PFSK-1 (cell line): ENCODE measurements around the gene HEATR9.

Experiments
- FOXP2 ChIP-seq: optimal IDR thresholded peaks from 2 replicates; pipeline ENCODE3; 2011; ENCODE audit warnings: borderline replicate concordance, control low read depth, inconsistent platforms; ENCODE audit not compliant: insufficient read depth; ENCODE audit errors: extremely low read length, extremely low read depth
- POLR2AphosphoS5 ChIP-seq: IDR thresholded peaks from 2 replicates; pipeline ENCODE4 v1.6.1; 2012; ENCODE audit warnings: low read depth, mild to moderate bottlenecking, control low read depth, low read length, moderate library complexity
- REST ChIP-seq, 2 experiments: IDR thresholded peaks; 2 replicates each; pipeline versions ENCODE4 v1.6.1 to v1.8.0; 2011 to 2012; ENCODE audit warnings: low read depth in 2 of 2, low read length in 2 of 2, control low read depth in 1 of 2, inconsistent platforms in 1 of 2, mild to moderate bottlenecking in 1 of 2, moderate library complexity in 1 of 2; ENCODE audit not compliant: insufficient read depth in 1 of 2
- SIN3A ChIP-seq: IDR thresholded peaks from 2 replicates; pipeline ENCODE4 v1.6.1; 2012; ENCODE audit warnings: mild to moderate bottlenecking, low read length, moderate library complexity, borderline replicate concordance; ENCODE audit not compliant: insufficient read depth
- TAF1 ChIP-seq: IDR thresholded peaks from 2 replicates; pipeline ENCODE4 v1.6.1; 2012; ENCODE audit warnings: low read length, control low read depth, borderline replicate concordance; ENCODE audit not compliant: insufficient read depth

Gene HEATR9

GRCh38 chr17:35912942-35913341, 44.3 kb upstream of the HEATR9 start:
- no peak for TF ChIP-seq POLR2AphosphoS5
- no peak for TF ChIP-seq REST (IDR thresholded peaks at IDR 0.05; ENCODE audit: insufficient read depth in 1 of 2, low read depth in 2 of 2, low read length in 2 of 2)
- no peak for TF ChIP-seq FOXP2
- no peak for TF ChIP-seq TAF1
- no peak for TF ChIP-seq SIN3A

GRCh38 chr17:35912339-35912912, 43.7 kb upstream of the HEATR9 start:
- TF ChIP-seq FOXP2: no peak
- no peak for TF ChIP-seq SIN3A
- no peak for TF ChIP-seq REST (IDR thresholded peaks at IDR 0.05; ENCODE audit: insufficient read depth in 1 of 2, low read depth in 2 of 2, low read length in 2 of 2)
- TF ChIP-seq TAF1: no peak
- TF ChIP-seq POLR2AphosphoS5: no peak

- TF ChIP-seq POLR2AphosphoS5 (no peak), SIN3A (no peak), TAF1 (no peak), FOXP2 (no peak), REST (IDR thresholded peaks at IDR 0.05; ENCODE audit: insufficient read depth in 1 of 2, low read depth in 2 of 2, low read length in 2 of 2) (no peak)
Observed at GRCh38 chr17:35909408-35909807, 40.7 kb upstream of the HEATR9 start.

- TF ChIP-seq FOXP2 (no peak), SIN3A (no peak), REST (IDR thresholded peaks at IDR 0.05; ENCODE audit: insufficient read depth in 1 of 2, low read depth in 2 of 2, low read length in 2 of 2) (no peak), TAF1 (no peak), POLR2AphosphoS5 (no peak)
Observed at GRCh38 chr17:35907691-35908090, 39.0 kb upstream of the HEATR9 start.

GRCh38 chr17:35906926-35907637, 38.4 kb upstream of the HEATR9 start:
- TF ChIP-seq SIN3A (no peak), FOXP2 (no peak), REST (IDR thresholded peaks at IDR 0.05; ENCODE audit: insufficient read depth in 1 of 2, low read depth in 2 of 2, low read length in 2 of 2) (no peak), TAF1 (no peak), POLR2AphosphoS5 (no peak)
